Hematopoietic multipotent progenitor cell treated with erythropoietin and hydrocortisone succinate and interleukin-3 and kit ligand, for 8 days (in vitro differentiated cells): ENCODE data around the gene ALX3.
"Not testable (repeated sequence)": the region's sequence is repeated elsewhere in the genome, so short reads cannot be mapped to it uniquely, and the experiment has no call there.

Experiments used
- DNase-seq: peaks from one replicate; pipeline ENCODE4 v3.0.0-alpha.2; 2015

Gene ALX3

GRCh38 chr1:110088739-110089316 lies 18.4 kb upstream of the ALX3 start:
- no peak for DNase-seq

GRCh38 chr1:110087812-110088738 lies 17.6 kb upstream of the ALX3 start:
- DNase-seq: peak; percentile 75

GRCh38 chr1:110086961-110087360 lies 16.5 kb upstream of the ALX3 start:
- no peak for DNase-seq

GRCh38 chr1:110085671-110086070 lies 15.2 kb upstream of the ALX3 start:
- no peak for DNase-seq

GRCh38 chr1:110084227-110085078 lies 14.0 kb upstream of the ALX3 start:
- DNase-seq: peak; percentile 11

- no peak for DNase-seq
These were observed 13.4 kb upstream of the ALX3 start for GRCh38 chr1:110083866-110084226.

- no peak for DNase-seq
These were observed 12.8 kb upstream of the ALX3 start for GRCh38 chr1:110083061-110083865.

- no peak for DNase-seq
These were observed 12.0 kb upstream of the ALX3 start for GRCh38 chr1:110082477-110082876.

- DNase-seq: no peak
These were observed 10.6 kb upstream of the ALX3 start for GRCh38 chr1:110081061-110081460.

GRCh38 chr1:110079995-110080394 lies 9.5 kb upstream of the ALX3 start:
- not testable (repeated sequence) for DNase-seq

- no peak for DNase-seq
These were observed 6.5 kb upstream of the ALX3 start for GRCh38 chr1:110076789-110077500.

GRCh38 chr1:110074166-110074565 lies 3.7 kb upstream of the ALX3 start:
- no peak for DNase-seq

- no peak for DNase-seq
These were observed 196 bp downstream of the ALX3 start for GRCh38 chr1:110070282-110070669.

GRCh38 chr1:110069404-110070281 lies 829 bp downstream of the ALX3 start:
- DNase-seq: peak; percentile 23

- peak; percentile 51 for DNase-seq
These were observed 1.6 kb downstream of the ALX3 start for GRCh38 chr1:110068646-110069403.

GRCh38 chr1:110067893-110068645 lies 2.4 kb downstream of the ALX3 start:
- peak; percentile 17 for DNase-seq

- no peak for DNase-seq
These were observed 3.0 kb downstream of the ALX3 start for GRCh38 chr1:110067479-110067892.

- DNase-seq: no peak
These were observed 4.6 kb downstream of the ALX3 start for GRCh38 chr1:110065841-110066240.
